WTC11 (cell line): Measurements from ENCODE around the gene LHX3.

Experiments
- CBFB ChIP-seq: sonication (generic); formaldehyde crosslinking; IDR thresholded peaks from 2 replicates; pipeline ENCODE4 v1.8.1; 2022; ENCODE audit warnings: mild to moderate bottlenecking, low read depth, missing genetic modification reagents
- OVOL2 ChIP-seq: fragments of 250-450 bp; sonication (Bioruptor Pico); IDR thresholded peaks from 2 replicates; pipeline ENCODE4 v1.9.0; 2021; ENCODE audit warnings: mild to moderate bottlenecking, borderline replicate concordance
- ZNF121 ChIP-seq: sonication (generic); formaldehyde crosslinking; IDR thresholded peaks from 2 replicates; pipeline ENCODE4 v1.8.0; 2023; ENCODE audit warnings: missing genetic modification reagents
- ZNF138 ChIP-seq: sonication (generic); formaldehyde crosslinking; conservative IDR thresholded peaks from 2 replicates; pipeline ENCODE4 v1.8.1; 2022; ENCODE audit warnings: mild to moderate bottlenecking, moderate library complexity, missing genetic modification reagents
- TF ChIP-seq, protein P1 (sequence below): sonication (generic); formaldehyde crosslinking; IDR thresholded peaks from 2 replicates; pipeline ENCODE4 v1.8.0; 2022; ENCODE audit warnings: mild to moderate bottlenecking, missing genetic modification reagents
- TF ChIP-seq, protein P2 (sequence below): fragments of 200-600 bp; IDR thresholded peaks from 2 replicates; pipeline ENCODE4 v1.8.0; 2022; ENCODE audit warnings: antibody characterized with exemption
- TF ChIP-seq, protein P3 (sequence below): sonication (generic); formaldehyde crosslinking; IDR thresholded peaks from 2 replicates; pipeline ENCODE4 v1.8.0; 2023; ENCODE audit warnings: mild to moderate bottlenecking, missing genetic modification reagents
- TF ChIP-seq, protein P4 (sequence below): sonication (generic); formaldehyde crosslinking; IDR thresholded peaks from 2 replicates; pipeline ENCODE4 v1.8.1; 2023; ENCODE audit warnings: mild to moderate bottlenecking, moderate library complexity, missing genetic modification reagents
- TF ChIP-seq, protein P5 (sequence below): sonication (generic); formaldehyde crosslinking; IDR thresholded peaks from 2 replicates; pipeline ENCODE4 v1.8.1; 2022; ENCODE audit warnings: missing genetic modification reagents, borderline replicate concordance

DNA sequence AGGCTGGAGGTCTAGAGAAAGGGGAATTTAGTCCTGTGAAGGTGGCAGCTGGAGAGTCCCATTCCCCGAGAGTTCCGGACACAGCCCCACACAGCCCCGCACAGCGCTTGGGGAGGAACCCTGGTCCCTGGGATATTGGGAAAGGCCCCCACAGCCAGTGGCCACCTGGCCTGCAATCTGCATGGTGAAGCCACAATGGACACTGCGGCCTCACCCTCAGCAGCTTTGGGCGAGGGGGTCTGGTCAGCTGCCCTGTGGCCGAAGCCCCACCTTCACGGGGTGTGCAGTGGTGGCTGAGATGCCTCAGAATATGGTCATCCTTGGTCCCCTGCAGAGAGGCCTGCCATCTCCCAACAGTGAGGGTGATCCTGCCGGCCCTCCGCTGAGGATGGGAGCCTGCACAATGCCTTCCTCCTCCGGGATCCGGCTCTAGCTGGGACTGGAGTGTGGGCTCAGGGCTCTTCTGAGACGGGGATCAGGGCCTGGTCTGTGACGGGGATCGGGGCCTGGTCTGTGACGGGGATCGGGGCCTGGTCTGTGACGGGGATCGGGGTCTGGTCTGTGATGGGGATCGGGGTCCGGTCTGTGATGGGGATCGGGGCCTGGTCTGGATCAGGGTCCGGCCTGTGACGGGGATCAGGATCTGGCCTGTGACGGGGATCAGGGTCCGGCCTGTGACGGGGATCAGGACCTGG, 52.9 kb downstream of the LHX3 start:
- TF ChIP-seq, protein P1, sequence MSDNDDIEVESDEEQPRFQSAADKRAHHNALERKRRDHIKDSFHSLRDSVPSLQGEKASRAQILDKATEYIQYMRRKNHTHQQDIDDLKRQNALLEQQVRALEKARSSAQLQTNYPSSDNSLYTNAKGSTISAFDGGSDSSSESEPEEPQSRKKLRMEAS (CRISPR knock-in tag), result no peak
- TF ChIP-seq, protein P2, sequence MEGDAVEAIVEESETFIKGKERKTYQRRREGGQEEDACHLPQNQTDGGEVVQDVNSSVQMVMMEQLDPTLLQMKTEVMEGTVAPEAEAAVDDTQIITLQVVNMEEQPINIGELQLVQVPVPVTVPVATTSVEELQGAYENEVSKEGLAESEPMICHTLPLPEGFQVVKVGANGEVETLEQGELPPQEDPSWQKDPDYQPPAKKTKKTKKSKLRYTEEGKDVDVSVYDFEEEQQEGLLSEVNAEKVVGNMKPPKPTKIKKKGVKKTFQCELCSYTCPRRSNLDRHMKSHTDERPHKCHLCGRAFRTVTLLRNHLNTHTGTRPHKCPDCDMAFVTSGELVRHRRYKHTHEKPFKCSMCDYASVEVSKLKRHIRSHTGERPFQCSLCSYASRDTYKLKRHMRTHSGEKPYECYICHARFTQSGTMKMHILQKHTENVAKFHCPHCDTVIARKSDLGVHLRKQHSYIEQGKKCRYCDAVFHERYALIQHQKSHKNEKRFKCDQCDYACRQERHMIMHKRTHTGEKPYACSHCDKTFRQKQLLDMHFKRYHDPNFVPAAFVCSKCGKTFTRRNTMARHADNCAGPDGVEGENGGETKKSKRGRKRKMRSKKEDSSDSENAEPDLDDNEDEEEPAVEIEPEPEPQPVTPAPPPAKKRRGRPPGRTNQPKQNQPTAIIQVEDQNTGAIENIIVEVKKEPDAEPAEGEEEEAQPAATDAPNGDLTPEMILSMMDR, result no peak
- no peak for TF ChIP-seq CBFB
- TF ChIP-seq, protein P3, sequence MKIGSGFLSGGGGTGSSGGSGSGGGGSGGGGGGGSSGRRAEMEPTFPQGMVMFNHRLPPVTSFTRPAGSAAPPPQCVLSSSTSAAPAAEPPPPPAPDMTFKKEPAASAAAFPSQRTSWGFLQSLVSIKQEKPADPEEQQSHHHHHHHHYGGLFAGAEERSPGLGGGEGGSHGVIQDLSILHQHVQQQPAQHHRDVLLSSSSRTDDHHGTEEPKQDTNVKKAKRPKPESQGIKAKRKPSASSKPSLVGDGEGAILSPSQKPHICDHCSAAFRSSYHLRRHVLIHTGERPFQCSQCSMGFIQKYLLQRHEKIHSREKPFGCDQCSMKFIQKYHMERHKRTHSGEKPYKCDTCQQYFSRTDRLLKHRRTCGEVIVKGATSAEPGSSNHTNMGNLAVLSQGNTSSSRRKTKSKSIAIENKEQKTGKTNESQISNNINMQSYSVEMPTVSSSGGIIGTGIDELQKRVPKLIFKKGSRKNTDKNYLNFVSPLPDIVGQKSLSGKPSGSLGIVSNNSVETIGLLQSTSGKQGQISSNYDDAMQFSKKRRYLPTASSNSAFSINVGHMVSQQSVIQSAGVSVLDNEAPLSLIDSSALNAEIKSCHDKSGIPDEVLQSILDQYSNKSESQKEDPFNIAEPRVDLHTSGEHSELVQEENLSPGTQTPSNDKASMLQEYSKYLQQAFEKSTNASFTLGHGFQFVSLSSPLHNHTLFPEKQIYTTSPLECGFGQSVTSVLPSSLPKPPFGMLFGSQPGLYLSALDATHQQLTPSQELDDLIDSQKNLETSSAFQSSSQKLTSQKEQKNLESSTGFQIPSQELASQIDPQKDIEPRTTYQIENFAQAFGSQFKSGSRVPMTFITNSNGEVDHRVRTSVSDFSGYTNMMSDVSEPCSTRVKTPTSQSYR (CRISPR knock-in tag), result no peak
- TF ChIP-seq, protein P4, sequence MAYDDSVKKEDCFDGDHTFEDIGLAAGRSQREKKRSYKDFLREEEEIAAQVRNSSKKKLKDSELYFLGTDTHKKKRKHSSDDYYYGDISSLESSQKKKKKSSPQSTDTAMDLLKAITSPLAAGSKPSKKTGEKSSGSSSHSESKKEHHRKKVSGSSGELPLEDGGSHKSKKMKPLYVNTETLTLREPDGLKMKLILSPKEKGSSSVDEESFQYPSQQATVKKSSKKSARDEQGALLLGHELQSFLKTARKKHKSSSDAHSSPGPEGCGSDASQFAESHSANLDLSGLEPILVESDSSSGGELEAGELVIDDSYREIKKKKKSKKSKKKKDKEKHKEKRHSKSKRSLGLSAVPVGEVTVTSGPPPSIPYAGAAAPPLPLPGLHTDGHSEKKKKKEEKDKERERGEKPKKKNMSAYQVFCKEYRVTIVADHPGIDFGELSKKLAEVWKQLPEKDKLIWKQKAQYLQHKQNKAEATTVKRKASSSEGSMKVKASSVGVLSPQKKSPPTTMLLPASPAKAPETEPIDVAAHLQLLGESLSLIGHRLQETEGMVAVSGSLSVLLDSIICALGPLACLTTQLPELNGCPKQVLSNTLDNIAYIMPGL, result no peak
- no peak for TF ChIP-seq ZNF138 (CRISPR knock-in tag)
- TF ChIP-seq ZNF121 (CRISPR knock-in tag), result 0 out of 2 replicates have a peak, but pooled peaks have one; percentile 20
- TF ChIP-seq OVOL2, result no peak
- TF ChIP-seq, protein P5, sequence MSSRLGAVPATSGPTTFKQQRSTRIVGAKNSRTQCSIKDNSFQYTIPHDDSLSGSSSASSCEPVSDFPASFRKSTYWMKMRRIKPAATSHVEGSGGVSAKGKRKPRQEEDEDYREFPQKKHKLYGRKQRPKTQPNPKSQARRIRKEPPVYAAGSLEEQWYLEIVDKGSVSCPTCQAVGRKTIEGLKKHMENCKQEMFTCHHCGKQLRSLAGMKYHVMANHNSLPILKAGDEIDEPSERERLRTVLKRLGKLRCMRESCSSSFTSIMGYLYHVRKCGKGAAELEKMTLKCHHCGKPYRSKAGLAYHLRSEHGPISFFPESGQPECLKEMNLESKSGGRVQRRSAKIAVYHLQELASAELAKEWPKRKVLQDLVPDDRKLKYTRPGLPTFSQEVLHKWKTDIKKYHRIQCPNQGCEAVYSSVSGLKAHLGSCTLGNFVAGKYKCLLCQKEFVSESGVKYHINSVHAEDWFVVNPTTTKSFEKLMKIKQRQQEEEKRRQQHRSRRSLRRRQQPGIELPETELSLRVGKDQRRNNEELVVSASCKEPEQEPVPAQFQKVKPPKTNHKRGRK (CRISPR knock-in tag), result no peak
